Activated CD8-positive, alpha-beta memory T cell treated with anti-CD3 and anti-CD28 coated beads, Interleukin-2, amount 10 ng/mL, durations not matched to agents 7 days and 5 days (primary cell): ENCODE data around the gene NAB1. TPM values are rescaled to one million over a fixed set of nuclear protein-coding genes. Genes with fewer than 3 reads are reported as not detected.
"Not testable (repeated sequence)": the region's sequence is repeated elsewhere in the genome, so short reads cannot be mapped to it uniquely, and the experiment has no call there.

Experiments
- ATAC-seq: fragments of 150-1000 bp; cut with Tn5 transposase; one replicate; pipeline ENCODE4 v1.10.0; 2021; ENCODE audit warnings: moderate library complexity
- CTCF ChIA-PET: fragments of 350-600 bp; sonication (Branson Sonifier 250); formaldehyde crosslinking; loops from one replicate; lab custom pipeline; 2021; ENCODE audit warnings: antibody characterized with exemption; lab: Charles Lee
- DNase-seq: peaks from one replicate; pipeline ENCODE4 v3.0.0-alpha.2; 2020
- H3K27ac Mint-ChIP-seq: one replicate; pipeline ENCODE4 v1.8.0; 2021; ENCODE audit warnings: mild to moderate bottlenecking, mixed read lengths
- H3K27me3 Mint-ChIP-seq: one replicate; pipeline ENCODE4 v1.8.0; 2021; ENCODE audit warnings: mixed read lengths
- H3K36me3 Mint-ChIP-seq: one replicate; pipeline ENCODE4 v1.8.0; 2021; ENCODE audit warnings: mild to moderate bottlenecking, mixed read lengths
- H3K4me1 Mint-ChIP-seq: one replicate; pipeline ENCODE4 v1.8.0; 2021; ENCODE audit warnings: mixed read lengths
- H3K4me3 Mint-ChIP-seq: one replicate; pipeline ENCODE4 v1.8.0; 2021; ENCODE audit warnings: mild to moderate bottlenecking, moderate library complexity, mixed read lengths
- H3K9me3 Mint-ChIP-seq: one replicate; pipeline ENCODE4 v1.8.0; 2022; ENCODE audit warnings: low read depth, mixed read lengths
- total RNA-seq, 2 experiments: library from RNA; stranded (reverse); gene quantifications; one replicate each; pipeline ENCODE4 v1.2.3, GENCODE V29; 2021

The NAB1 gene
- total RNA-seq, 2 experiments from 2014 or later, result 36.8 to 38.4 TPM

GRCh38 chr2:190693533-190694232 lies 44.8 kb downstream of the NAB1 start:
- H3K27ac Mint-ChIP-seq, result peak overlapping the region; percentile 72
- no peaks in the 10 kb centered on the region for H3K27me3 Mint-ChIP-seq
- no peaks in the 10 kb centered on the region for H3K9me3 Mint-ChIP-seq
- H3K4me1 Mint-ChIP-seq, result peaks cover 36% of the 10 kb centered on the region
- peak; percentile 43 for ATAC-seq
- H3K4me3 Mint-ChIP-seq, result peak overlapping the region; percentile 37
- no peak for DNase-seq
- CTCF ChIA-PET, result interaction anchor here (0.8 to 3.3 kb wide), 4 partner anchors 11 to 29 kb away, joined by 3 to 15 read pairs (median 8); no protein-coding TSS in a partner anchor
- H3K36me3 Mint-ChIP-seq, result peaks cover 40% of the 10 kb centered on the region

GRCh38 chr2:190694479-190694878 lies 45.6 kb downstream of the NAB1 start:
- Mint-ChIP-seq H3K9me3 (no peaks in the 10 kb centered on the region), H3K27ac (no peak overlapping the region), H3K4me1 (peaks cover 36% of the 10 kb centered on the region), H3K4me3 (no peak overlapping the region), H3K36me3 (peaks cover 34% of the 10 kb centered on the region), H3K27me3 (no peaks in the 10 kb centered on the region)
- CTCF ChIA-PET, result interaction anchor here (1.3 to 3.3 kb wide), 3 partner anchors 11 to 18 kb away, joined by 4 to 15 read pairs (median 11); no protein-coding TSS in a partner anchor
- DNase-seq, result no peak
- ATAC-seq, result no peak

GRCh38 chr2:190695739-190696138 lies 46.9 kb downstream of the NAB1 start:
- H3K9me3 Mint-ChIP-seq, result no peaks in the 10 kb centered on the region
- peaks cover 27% of the 10 kb centered on the region for H3K36me3 Mint-ChIP-seq
- DNase-seq (peak; percentile 56), ATAC-seq (peak; percentile 88)
- no peaks in the 10 kb centered on the region for H3K27me3 Mint-ChIP-seq
- no peak overlapping the region for H3K4me3 Mint-ChIP-seq
- H3K4me1 Mint-ChIP-seq, result peaks cover 36% of the 10 kb centered on the region
- CTCF ChIA-PET, result no interaction called here
- no peak overlapping the region for H3K27ac Mint-ChIP-seq

GRCh38 chr2:190696792-190697398 lies 48.0 kb downstream of the NAB1 start:
- H3K27ac Mint-ChIP-seq, result no peak overlapping the region
- no peak overlapping the region for H3K4me3 Mint-ChIP-seq
- H3K9me3 Mint-ChIP-seq, result no peaks in the 10 kb centered on the region
- no peaks in the 10 kb centered on the region for H3K27me3 Mint-ChIP-seq
- peaks cover 35% of the 10 kb centered on the region for H3K4me1 Mint-ChIP-seq
- peaks cover 20% of the 10 kb centered on the region for H3K36me3 Mint-ChIP-seq
- no peak for ATAC-seq
- CTCF ChIA-PET, result interaction anchor here (2.1 kb wide), 1 partner anchor 17 kb away, joined by 4 read pairs; no protein-coding TSS in a partner anchor
- no peak for DNase-seq

- ATAC-seq (no peak), DNase-seq (no peak)
- peaks cover 31% of the 10 kb centered on the region for H3K4me1 Mint-ChIP-seq
- H3K27me3 Mint-ChIP-seq, result no peaks in the 10 kb centered on the region
- no peaks in the 10 kb centered on the region for H3K9me3 Mint-ChIP-seq
- H3K36me3 Mint-ChIP-seq, result peaks cover 20% of the 10 kb centered on the region
- CTCF ChIA-PET, result interaction anchor here (2.1 kb wide), 1 partner anchor 17 kb away, joined by 4 read pairs; no protein-coding TSS in a partner anchor
- no peak overlapping the region for H3K27ac Mint-ChIP-seq
- no peak overlapping the region for H3K4me3 Mint-ChIP-seq
Observed at GRCh38 chr2:190697421-190697820, 48.5 kb downstream of the NAB1 start.

- Mint-ChIP-seq H3K27me3 (no peaks in the 10 kb centered on the region), H3K27ac (no peak overlapping the region), H3K4me3 (no peak overlapping the region), H3K9me3 (no peaks in the 10 kb centered on the region), H3K36me3 (peaks cover 10% of the 10 kb centered on the region), H3K4me1 (peaks cover 18% of the 10 kb centered on the region)
- CTCF ChIA-PET, result no interaction called here
- DNase-seq, result no peak
- ATAC-seq, result no peak
Observed at GRCh38 chr2:190698895-190699294, 50.0 kb downstream of the NAB1 start.

GRCh38 chr2:190701586-190701985 lies 52.7 kb downstream of the NAB1 start:
- CTCF ChIA-PET, result no interaction called here
- Mint-ChIP-seq H3K4me3 (no peak overlapping the region), H3K36me3 (no peaks in the 10 kb centered on the region), H3K27ac (no peak overlapping the region), H3K4me1 (peaks cover 7% of the 10 kb centered on the region), H3K9me3 (no peaks in the 10 kb centered on the region), H3K27me3 (no peaks in the 10 kb centered on the region)
- ATAC-seq (no peak), DNase-seq (no peak)

GRCh38 chr2:190705280-190705679 lies 56.4 kb downstream of the NAB1 start:
- ATAC-seq (no peak), DNase-seq (no peak)
- peaks cover 11% of the 10 kb centered on the region for H3K36me3 Mint-ChIP-seq
- H3K27ac Mint-ChIP-seq, result no peak overlapping the region
- H3K4me3 Mint-ChIP-seq, result no peak overlapping the region
- H3K9me3 Mint-ChIP-seq, result peaks cover 5% of the 10 kb centered on the region
- H3K4me1 Mint-ChIP-seq, result peaks cover 27% of the 10 kb centered on the region
- CTCF ChIA-PET, result no interaction called here
- no peaks in the 10 kb centered on the region for H3K27me3 Mint-ChIP-seq

GRCh38 chr2:190707726-190708125 lies 58.8 kb downstream of the NAB1 start:
- CTCF ChIA-PET, result interaction anchor here (1.4 kb wide), 1 partner anchor 26 kb away, joined by 4 read pairs; no protein-coding TSS in a partner anchor
- ATAC-seq (peak; percentile 57), DNase-seq (no peak)
- Mint-ChIP-seq H3K9me3 (peaks cover 5% of the 10 kb centered on the region), H3K36me3 (peaks cover 13% of the 10 kb centered on the region), H3K4me3 (no peak overlapping the region), H3K4me1 (peaks cover 23% of the 10 kb centered on the region), H3K27ac (no peak overlapping the region), H3K27me3 (no peaks in the 10 kb centered on the region)

- H3K4me3 Mint-ChIP-seq, H3K27me3 Mint-ChIP-seq, ATAC-seq, H3K9me3 Mint-ChIP-seq, H3K27ac Mint-ChIP-seq, DNase-seq: not testable (repeated sequence)
- H3K4me1 Mint-ChIP-seq, result peaks cover 23% of the 10 kb centered on the region
- CTCF ChIA-PET, result interaction anchor here (1.8 kb wide), 1 partner anchor 29 kb away, joined by 4 read pairs; no protein-coding TSS in a partner anchor
- peaks cover 13% of the 10 kb centered on the region for H3K36me3 Mint-ChIP-seq
Observed at GRCh38 chr2:190708650-190709049, 59.8 kb downstream of the NAB1 start.

GRCh38 chr2:190711069-190711468 lies 62.2 kb downstream of the NAB1 start:
- DNase-seq (no peak), ATAC-seq (no peak)
- Mint-ChIP-seq H3K36me3 (peaks cover 14% of the 10 kb centered on the region), H3K27me3 (no peaks in the 10 kb centered on the region), H3K9me3 (peaks cover 5% of the 10 kb centered on the region), H3K4me3 (no peak overlapping the region), H3K4me1 (peaks cover 29% of the 10 kb centered on the region), H3K27ac (no peak overlapping the region)
- CTCF ChIA-PET, result interaction anchor here (0.8 kb wide), 1 partner anchor 282 kb away, joined by 3 read pairs; no protein-coding TSS in a partner anchor

GRCh38 chr2:190713471-190713870 lies 64.6 kb downstream of the NAB1 start:
- no peak overlapping the region for H3K4me3 Mint-ChIP-seq
- peaks cover 3% of the 10 kb centered on the region for H3K9me3 Mint-ChIP-seq
- peaks cover 9% of the 10 kb centered on the region for H3K36me3 Mint-ChIP-seq
- CTCF ChIA-PET, result no interaction called here
- peaks cover 25% of the 10 kb centered on the region for H3K4me1 Mint-ChIP-seq
- H3K27me3 Mint-ChIP-seq, result no peaks in the 10 kb centered on the region
- no peak overlapping the region for H3K27ac Mint-ChIP-seq
- ATAC-seq (no peak), DNase-seq (no peak)

- Mint-ChIP-seq H3K27me3 (no peaks in the 10 kb centered on the region), H3K27ac (no peak overlapping the region), H3K4me3 (no peak overlapping the region), H3K36me3 (peaks cover 6% of the 10 kb centered on the region), H3K9me3 (peaks cover 2% of the 10 kb centered on the region), H3K4me1 (peaks cover 33% of the 10 kb centered on the region)
- no peak for DNase-seq
- CTCF ChIA-PET, result no interaction called here
- ATAC-seq, result no peak
Observed at GRCh38 chr2:190714958-190715357, 66.1 kb downstream of the NAB1 start.
